NCI-H460 (cell line): Measurements from ENCODE around the gene IL9R. TPM values are rescaled to one million over a fixed set of nuclear protein-coding genes. Genes with fewer than 3 reads are reported as not detected.
A peak's percentile ranks its signal among the peaks of the same experiment; 100 is the strongest.
"Not testable (repeated sequence)": the region's sequence is repeated elsewhere in the genome, so short reads cannot be mapped to it uniquely, and the experiment has no call there.

Source experiments
- DNase-seq: peaks from one replicate; pipeline ENCODE4 v3.0.0-alpha.2; 2016; ENCODE audit warnings: low read depth; ENCODE audit errors: extremely low read depth
- polyA plus RNA-seq: library from polyadenylated mRNA; depleted of rRNA; stranded (reverse); fragments of >200 nt; gene quantifications from 2 replicates; pipeline ENCODE4 v1.2.3, GENCODE V29; 2014; cell fraction: nucleus; rRNA removed
- total RNA-seq: library from RNA; depleted of rRNA; stranded (reverse); fragments of >200 nt; shearing (Covaris generic); gene quantifications from 2 replicates; pipeline ENCODE4 v1.2.3, GENCODE V29; 2014; rRNA removed

IL9R gene
- 0.59 TPM in 1 of 2 replicates, not detected in the other for total RNA-seq
- polyA plus RNA-seq: 5.0 and 5.1 TPM in 2 replicates

GRCh38 chrX:155997436-155997835, at the start of gene IL9R:
TSS of gene IL9R (plus strand) at chrX:155997696. CDS start at chrX:155997760, 64 bp downstream.
- no peak for DNase-seq

- no peak for DNase-seq
These were observed 48.4 kb upstream of the IL9R start for GRCh38 chrX:155949098-155949497.

GRCh38 chrX:155951237-155951789, 46.2 kb upstream of the IL9R start:
- DNase-seq: no peak

- DNase-seq: no peak
These were observed 44.4 kb upstream of the IL9R start for GRCh38 chrX:155953055-155953454.

- no peak for DNase-seq
These were observed 42.7 kb upstream of the IL9R start for GRCh38 chrX:155954793-155955192.

- DNase-seq: no peak
These were observed 41.4 kb upstream of the IL9R start for GRCh38 chrX:155956099-155956498.

GRCh38 chrX:155956649-155957048, 40.8 kb upstream of the IL9R start:
- DNase-seq: no peak

GRCh38 chrX:155957843-155958242, 39.7 kb upstream of the IL9R start:
- no peak for DNase-seq

GRCh38 chrX:155959018-155959587, 38.4 kb upstream of the IL9R start:
- DNase-seq: no peak

GRCh38 chrX:155962906-155963305, 34.6 kb upstream of the IL9R start:
- DNase-seq: no peak

GRCh38 chrX:155966876-155967275, 30.6 kb upstream of the IL9R start:
- DNase-seq: peak; percentile 38

GRCh38 chrX:155967653-155968325, 29.7 kb upstream of the IL9R start:
- no peak for DNase-seq

- DNase-seq: no peak
These were observed 29.2 kb upstream of the IL9R start for GRCh38 chrX:155968326-155968661.

GRCh38 chrX:155968791-155969190, 28.7 kb upstream of the IL9R start:
- no peak for DNase-seq

- DNase-seq: not testable (repeated sequence)
These were observed 25.8 kb upstream of the IL9R start for GRCh38 chrX:155971658-155972057.

- DNase-seq: not testable (repeated sequence)
These were observed 25.3 kb upstream of the IL9R start for GRCh38 chrX:155972241-155972640.

GRCh38 chrX:155983326-155983725, 14.2 kb upstream of the IL9R start:
- DNase-seq: no peak

- DNase-seq: no peak
These were observed 12.3 kb upstream of the IL9R start for GRCh38 chrX:155985208-155985607.

GRCh38 chrX:155986995-155987394, 10.5 kb upstream of the IL9R start:
- not testable (repeated sequence) for DNase-seq

GRCh38 chrX:155988859-155989258, 8.6 kb upstream of the IL9R start:
- DNase-seq: no peak

GRCh38 chrX:155993421-155993820, 4.1 kb upstream of the IL9R start:
- no peak for DNase-seq

- DNase-seq: no peak
These were observed 2.1 kb upstream of the IL9R start for GRCh38 chrX:155995321-155995875.
